SU-DHL-6 (cell line): ENCODE results near the gene AGPS.

Experiments used
- EZH2phosphoT487 ChIP-seq: fragments of 200-600 bp; sonication (generic), shearing (Covaris generic); conservative IDR thresholded peaks from 2 replicates; pipeline ENCODE4 v1.6.1; 2018; ENCODE audit warnings: mild to moderate bottlenecking, antibody characterized with exemption, low read length, moderate library complexity, mixed read lengths
- TF ChIP-seq, protein P1 (sequence below): fragments of 200-600 bp; sonication (generic); IDR thresholded peaks from one replicate; pipeline ENCODE4 v1.5.1; 2017; ENCODE audit warnings: antibody characterized with exemption, mild to moderate bottlenecking, low read length, moderate library complexity; ENCODE audit not compliant: insufficient read depth, poor library complexity, severe bottlenecking

DNA sequence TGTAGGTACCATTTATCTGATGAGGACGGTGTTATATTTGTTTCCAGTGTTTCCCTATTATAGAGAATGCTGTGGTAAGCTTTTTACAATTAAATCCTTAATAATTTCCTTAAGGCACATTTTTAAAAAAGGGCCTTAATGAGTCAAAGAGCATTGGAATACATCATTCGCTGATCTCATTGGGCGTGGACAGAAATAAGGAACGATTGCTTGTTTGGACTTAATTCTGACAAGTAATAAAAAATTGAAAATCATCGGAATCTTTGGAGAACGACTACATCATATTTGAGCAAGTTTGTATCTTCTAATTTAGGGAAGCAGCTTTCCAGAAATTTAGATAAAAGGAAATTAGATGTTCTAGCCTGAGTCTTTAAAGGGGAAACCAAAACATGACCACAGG lies 11.3 kb downstream of the AGPS start:
- TF ChIP-seq, protein P1, sequence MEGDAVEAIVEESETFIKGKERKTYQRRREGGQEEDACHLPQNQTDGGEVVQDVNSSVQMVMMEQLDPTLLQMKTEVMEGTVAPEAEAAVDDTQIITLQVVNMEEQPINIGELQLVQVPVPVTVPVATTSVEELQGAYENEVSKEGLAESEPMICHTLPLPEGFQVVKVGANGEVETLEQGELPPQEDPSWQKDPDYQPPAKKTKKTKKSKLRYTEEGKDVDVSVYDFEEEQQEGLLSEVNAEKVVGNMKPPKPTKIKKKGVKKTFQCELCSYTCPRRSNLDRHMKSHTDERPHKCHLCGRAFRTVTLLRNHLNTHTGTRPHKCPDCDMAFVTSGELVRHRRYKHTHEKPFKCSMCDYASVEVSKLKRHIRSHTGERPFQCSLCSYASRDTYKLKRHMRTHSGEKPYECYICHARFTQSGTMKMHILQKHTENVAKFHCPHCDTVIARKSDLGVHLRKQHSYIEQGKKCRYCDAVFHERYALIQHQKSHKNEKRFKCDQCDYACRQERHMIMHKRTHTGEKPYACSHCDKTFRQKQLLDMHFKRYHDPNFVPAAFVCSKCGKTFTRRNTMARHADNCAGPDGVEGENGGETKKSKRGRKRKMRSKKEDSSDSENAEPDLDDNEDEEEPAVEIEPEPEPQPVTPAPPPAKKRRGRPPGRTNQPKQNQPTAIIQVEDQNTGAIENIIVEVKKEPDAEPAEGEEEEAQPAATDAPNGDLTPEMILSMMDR, result no peak
- no peak for TF ChIP-seq EZH2phosphoT487
